HepG2 (cell line): Measurements from ENCODE around the gene DPP7. TPM values are rescaled to one million over a fixed set of nuclear protein-coding genes. Genes with fewer than 3 reads are reported as not detected.
A peak's percentile ranks its signal among the peaks of the same experiment; 100 is the strongest.

Source experiments
- ATAC-seq: fragments of 200-7000 bp; cut with Tn5 transposase; 3 replicates; pipeline ENCODE4 v1.9.1; 2020; ENCODE audit warnings: mild to moderate bottlenecking, moderate library complexity
- BruUV-seq: library from RNA; stranded (reverse); fragments of 400-500 nt; replicated peaks from 2 replicates; lab custom pipeline; 2021; lab: Mats Ljungman, UMichigan
- CTCF ChIA-PET: fragments of 300-600 bp; formaldehyde crosslinking; extraction: SDS; loops from one replicate; lab custom pipeline; 2021; ENCODE audit warnings: low total read pairs, inconsistent platforms, low intra/inter-chr PET ratio; lab: Yijun Ruan, JAX
- POLR2A ChIA-PET: fragments of 350-600 bp; sonication (Branson Sonifier 250); formaldehyde crosslinking; loops from one replicate; lab custom pipeline; 2020; ENCODE audit warnings: antibody characterized with exemption, inconsistent platforms; lab: Yijun Ruan, JAX
- DNase-seq: peaks from one replicate; pipeline ENCODE4 v3.0.0-alpha.2; 2015; ENCODE audit warnings: low spot score
- FAIRE-seq: peaks from 3 replicates; lab custom pipeline; 2011; peaks lifted over from hg19 to GRCh38; lab: Jason Lieb, UNC
- H2AFZ ChIP-seq: one replicate; pipeline ENCODE4 v1.6.1; 2011; ENCODE audit warnings: low read length, inconsistent platforms
- H3K27ac ChIP-seq: fragments of 300-600 bp; 3 replicates; pipeline ENCODE4 v1.8.0; 2011; ENCODE audit warnings: mixed run types, mild to moderate bottlenecking, mixed read lengths, low read length, inconsistent platforms; ENCODE audit not compliant: insufficient read depth; ENCODE audit errors: extremely low read length
- H3K27me3 ChIP-seq, 2 experiments: fragments of 200-600 bp in 1 of 2; 2 replicates in 1 of 2; 3 replicates in 1 of 2; pipeline versions ENCODE4 v1.6.0 to v1.8.0; 2011; ENCODE audit warnings: low read length in 2 of 2, mild to moderate bottlenecking in 2 of 2, moderate library complexity in 2 of 2, inconsistent platforms in 1 of 2; ENCODE audit not compliant: insufficient read depth in 2 of 2, control insufficient read depth in 1 of 2
- H3K36me3 ChIP-seq, 2 experiments: fragments of 200-600 bp in 1 of 2; replicated peaks in 1 of 2; 2 replicates in 1 of 2; 3 replicates in 1 of 2; pipeline versions ENCODE4 v1.5.1 to v1.8.0; 2011; ENCODE audit warnings: low read length in 2 of 2, inconsistent platforms in 1 of 2; ENCODE audit not compliant: insufficient read depth in 2 of 2, control insufficient read depth in 1 of 2
- H3K4me1 ChIP-seq: 2 replicates; pipeline ENCODE4 v1.5.1; 2012; ENCODE audit warnings: low read length, inconsistent platforms; ENCODE audit not compliant: insufficient read depth
- H3K4me2 ChIP-seq: 2 replicates; pipeline ENCODE4 v1.6.0; 2011; ENCODE audit warnings: low read depth, low read length, inconsistent platforms
- H3K4me3 ChIP-seq, 3 experiments: fragments of 200-600 bp in 1 of 3; sonication (generic), shearing (Covaris generic) in 1 of 3; replicated peaks in 1 of 3; 2 replicates each; pipeline ENCODE4 v1.5.1; 2011 to 2016; ENCODE audit warnings: low read length in 3 of 3, inconsistent platforms in 2 of 3, low read depth in 2 of 3, mild to moderate bottlenecking in 2 of 3, control low read depth in 1 of 3, mixed read lengths in 1 of 3; ENCODE audit not compliant: insufficient read depth in 1 of 3
- H3K79me2 ChIP-seq: one replicate; pipeline ENCODE4 v1.6.1; 2011; ENCODE audit warnings: low read length, inconsistent platforms; ENCODE audit not compliant: insufficient read depth
- H3K9ac ChIP-seq: 2 replicates; pipeline ENCODE4 v1.6.0; 2011; ENCODE audit warnings: mild to moderate bottlenecking, low read depth, low read length, inconsistent platforms; ENCODE audit not compliant: insufficient read depth
- H3K9me3 ChIP-seq: 2 replicates; pipeline ENCODE4 v1.5.1; 2012; ENCODE audit warnings: mild to moderate bottlenecking, low read length
- H4K20me1 ChIP-seq: 2 replicates; pipeline ENCODE4 v1.6.0; 2011; ENCODE audit warnings: inconsistent platforms, mild to moderate bottlenecking, low read length, moderate library complexity; ENCODE audit not compliant: insufficient read depth
- BHLHE40 ChIP-seq: IDR thresholded peaks from 2 replicates; pipeline ENCODE4 v1.6.1; 2011; ENCODE audit warnings: low read length, improper control_type of control experiment
- DR1 ChIP-seq: sonication (generic); formaldehyde crosslinking; IDR thresholded peaks from 2 replicates; pipeline ENCODE4 v1.8.0; 2021; ENCODE audit warnings: mild to moderate bottlenecking, missing genetic modification reagents, inconsistent platforms
- ELF3 ChIP-seq: IDR thresholded peaks from 2 replicates; pipeline ENCODE4 v1.6.1; 2016; ENCODE audit warnings: missing genetic modification reagents, missing compliant biosample characterization
- HDAC6 ChIP-seq: fragments of 200-600 bp; sonication (generic); IDR thresholded peaks from 2 replicates; pipeline ENCODE4 v1.7.0; 2017; ENCODE audit warnings: mild to moderate bottlenecking, antibody characterized with exemption, low read length, low read depth
- KDM1A ChIP-seq: IDR thresholded peaks from 2 replicates; pipeline ENCODE4 v1.6.1; 2016; ENCODE audit warnings: missing compliant biosample characterization
- MAFG ChIP-seq: sonication (generic); formaldehyde crosslinking; IDR thresholded peaks from 2 replicates; pipeline ENCODE4 v1.5.1; 2020; ENCODE audit warnings: mild to moderate bottlenecking, missing genetic modification reagents
- MED1 ChIP-seq: sonication (generic); formaldehyde crosslinking; IDR thresholded peaks from 2 replicates; pipeline ENCODE4 v1.4.0; 2020; ENCODE audit warnings: missing genetic modification reagents
- MTF2 ChIP-seq: sonication (generic); formaldehyde crosslinking; IDR thresholded peaks from 2 replicates; pipeline ENCODE4 v1.5.0; 2020; ENCODE audit warnings: missing genetic modification reagents, borderline replicate concordance
- NFKBIZ ChIP-seq: IDR thresholded peaks from 2 replicates; pipeline ENCODE4 v1.6.1; 2018; ENCODE audit warnings: missing genetic modification reagents, missing compliant biosample characterization
- NKX3-1 ChIP-seq: sonication (generic); formaldehyde crosslinking; IDR thresholded peaks from 2 replicates; pipeline ENCODE4 v1.5.0; 2020; ENCODE audit warnings: missing genetic modification reagents
- SIX4 ChIP-seq: sonication (generic); formaldehyde crosslinking; IDR thresholded peaks from 2 replicates; pipeline ENCODE4 v1.4.0; 2020; ENCODE audit warnings: missing genetic modification reagents
- SRSF4 ChIP-seq: fragments of 200-400 bp; formaldehyde crosslinking; IDR thresholded peaks from one replicate; pipeline ENCODE4 v1.6.1; 2018; ENCODE audit warnings: mild to moderate bottlenecking, low read depth, low read length, moderate library complexity; ENCODE audit not compliant: poor library complexity, severe bottlenecking
- TCF7L2 ChIP-seq: IDR thresholded peaks from 2 replicates; pipeline ENCODE4 v1.6.1; 2011; ENCODE audit warnings: mild to moderate bottlenecking, low read depth, low read length, moderate library complexity
- TMF1 ChIP-seq: sonication (generic); formaldehyde crosslinking; IDR thresholded peaks from 2 replicates; pipeline ENCODE4 v1.8.1; 2022; ENCODE audit warnings: low read depth, missing genetic modification reagents
- ZBTB38 ChIP-seq: sonication (generic); formaldehyde crosslinking; IDR thresholded peaks from 2 replicates; pipeline ENCODE4 v1.5.1; 2020; ENCODE audit warnings: mild to moderate bottlenecking, missing genetic modification reagents
- ZBTB39 ChIP-seq: sonication (generic); formaldehyde crosslinking; IDR thresholded peaks from 2 replicates; pipeline ENCODE4 v1.5.0; 2020; ENCODE audit warnings: missing genetic modification reagents
- ZBTB44 ChIP-seq: sonication (generic); formaldehyde crosslinking; IDR thresholded peaks from 2 replicates; pipeline ENCODE4 v1.4.0; 2020; ENCODE audit warnings: missing genetic modification reagents
- ZBTB7A ChIP-seq: sonication (generic); formaldehyde crosslinking; IDR thresholded peaks from 2 replicates; pipeline ENCODE4 v1.8.0; 2022; ENCODE audit warnings: mild to moderate bottlenecking, missing genetic modification reagents
- ZNF556 ChIP-seq: sonication (generic); formaldehyde crosslinking; IDR thresholded peaks from 2 replicates; pipeline ENCODE4 v1.4.0; 2020; ENCODE audit warnings: mild to moderate bottlenecking, missing genetic modification reagents, borderline replicate concordance
- ZNF605 ChIP-seq: sonication (generic); formaldehyde crosslinking; IDR thresholded peaks from 2 replicates; pipeline ENCODE4 v1.8.0; 2022; ENCODE audit warnings: mild to moderate bottlenecking, missing genetic modification reagents
- ZNF616 ChIP-seq: sonication (generic); formaldehyde crosslinking; IDR thresholded peaks from 2 replicates; pipeline ENCODE4 v1.5.0; 2020; ENCODE audit warnings: low read depth, mild to moderate bottlenecking, missing genetic modification reagents
- ZNF746 ChIP-seq: sonication (generic); formaldehyde crosslinking; IDR thresholded peaks from 2 replicates; pipeline ENCODE4 v1.8.0; 2022; ENCODE audit warnings: mild to moderate bottlenecking, missing genetic modification reagents
- ZSCAN29 ChIP-seq: sonication (generic); formaldehyde crosslinking; conservative IDR thresholded peaks from 2 replicates; pipeline ENCODE4 v1.4.0; 2020; ENCODE audit warnings: mild to moderate bottlenecking, missing genetic modification reagents
- ZSCAN31 ChIP-seq: sonication (generic); formaldehyde crosslinking; IDR thresholded peaks from 2 replicates; pipeline ENCODE4 v1.5.0; 2020; ENCODE audit warnings: low read depth, mild to moderate bottlenecking, missing genetic modification reagents
- WGBS: methylation state at CpG from one replicate; pipeline ENCODE4 v1.1.6; 2017; ENCODE audit warnings: low lambda C conversion rate; 5-methylcytosine and 5-hydroxymethylcytosine counted together
- in situ Hi-C: cut with HindIII; loops from 2 replicates; pipeline ENCODE4 v1.10.0; 2017; ENCODE audit warnings: low pct_unique_long_range_greater_than_20kb; ENCODE audit not compliant: extremely low pct_ligation_motif_present
- intact Hi-C: fragments of 100-400 bp; cut with micrococcal nuclease; formaldehyde crosslinking; loops from one replicate; pipeline ENCODE4 v1.10.0; 2022; ENCODE audit not compliant: unreplicated experiment
- polyA plus RNA-seq, 8 experiments: library from polyadenylated mRNA; depleted of rRNA in 3 of 8; stranded (reverse) in 7 of 8; unstranded in 1 of 8; fragments of >200 nt; fragmentation: Illumina TruSeq in 4 of 8; extraction: Trizol in 4 of 8; gene quantifications; 2 replicates each; pipeline versions ENCODE4 v1.2.1 to v1.2.3, GENCODE V29; 2011 to 2016; ENCODE audit warnings: low read depth in 4 of 8, missing spikeins in 1 of 8, mixed read lengths in 1 of 8; ENCODE audit not compliant: insufficient read depth in 1 of 8
- total RNA-seq, 5 experiments: library from RNA; depleted of rRNA; stranded (reverse); fragments of >200 nt; fragmentation: Illumina TruSeq; extraction: Trizol; gene quantifications; 2 replicates each; pipeline ENCODE4 v1.2.3, GENCODE V29; 2016; ENCODE audit warnings: low read depth in 1 of 5

DPP7 gene
- total and polyA plus RNA-seq, 2 of the 13 experiments (the other 11 are each of a cell fraction or from before 2014, with no cell fraction given), result 1.2 to 4.5 TPM

- no peak for TF ChIP-seq ZSCAN31
- TF ChIP-seq NKX3-1 (CRISPR knock-in tag), result no peak
- TF ChIP-seq ZBTB38 (CRISPR knock-in tag), result peak; percentile 48; the same call in 1 of the 2 replicates
- no peak for TF ChIP-seq BHLHE40
- TF ChIP-seq MTF2, result no peak
- TF ChIP-seq TCF7L2, result no peak
- TF ChIP-seq SIX4 (CRISPR knock-in tag), result no peak
- TF ChIP-seq SRSF4, result no peak
- TF ChIP-seq ZNF746, result no peak
- TF ChIP-seq HDAC6, result no peak
- TF ChIP-seq NFKBIZ (CRISPR knock-in tag), result no peak
- no peak for TF ChIP-seq DR1 (CRISPR knock-in tag)
- TF ChIP-seq ZBTB7A, result no peak
Measured at GRCh38 chr9:137117269-137117731, 2.8 kb upstream of the DPP7 start (continued).

GRCh38 chr9:137116728-137117127, 2.2 kb upstream of the DPP7 start:
- peak; percentile 51 for ATAC-seq
- Histone ChIP-seq H3K27ac (peak overlapping the region; percentile 42), H4K20me1 (no peaks in the 10 kb centered on the region), H3K36me3 (no peaks in the 10 kb centered on the region), H2AFZ (no peak overlapping the region), H3K79me2 (no peaks in the 10 kb centered on the region), H3K4me2 (peak overlapping the region; percentile 77), H3K4me3 (peak overlapping the region; percentile 3 to 49 (median 8); a peak in 5 of 6 replicates), H3K4me1 (peaks cover 51% of the 10 kb centered on the region), H3K27me3 (no peaks in the 10 kb centered on the region), H3K9me3 (no peaks in the 10 kb centered on the region), H3K9ac (peak overlapping the region; percentile 42; the same call in 1 of the 2 replicates)
- FAIRE-seq, result peak; percentile 52
- BruUV-seq, result no TSS peak
- POLR2A ChIA-PET, result interaction anchor here (0.6 to 1.1 kb wide), 3 partner anchors 11 to 72 kb away, joined by 3 to 6 read pairs (median 3); no protein-coding TSS in a partner anchor
- CTCF ChIA-PET, result interaction anchor here (1.0 kb wide), 1 partner anchor 49 kb away, joined by 3 read pairs; no protein-coding TSS in a partner anchor
- 2% methylated on average over 15 of the region's 17 CpGs for WGBS
- intact Hi-C loops (loop anchor here (10.0 kb wide), 1 partner anchor 58 kb away; the partner anchor contains the start of genes LRRC26 and TMEM210), in situ Hi-C loops (no loop called here)
- peak; percentile 70 for DNase-seq
- TF ChIP-seq MED1 (peak; percentile 19; the same call in 1 of the 2 replicates), TMF1 (CRISPR knock-in tag) (no peak), ZSCAN29 (CRISPR knock-in tag) (peak; percentile 56; the same call in 1 of the 2 replicates), ELF3 (peak; percentile 22; the same call in 1 of the 2 replicates), ZNF616 (CRISPR knock-in tag) (no peak), KDM1A (no peak), ZBTB44 (no peak), ZBTB39 (CRISPR knock-in tag) (peak; percentile 75; the same call in 1 of the 2 replicates), MAFG (CRISPR knock-in tag) (no peak), ZNF556 (peak; percentile 36; the same call in 1 of the 2 replicates), ZNF605 (CRISPR knock-in tag) (no peak)
